Stimulated activated CD8-positive, alpha-beta memory T cell treated with anti-CD3 and anti-CD28 coated beads, Interleukin-12 subunit alpha, Interleukin-12 subunit beta, amount 100 ng/mL, for 1 hour (primary cell): ENCODE data around the gene TPT1.
"Not testable (repeated sequence)": the region's sequence is repeated elsewhere in the genome, so short reads cannot be mapped to it uniquely, and the experiment has no call there.

Experiments
- DNase-seq: peaks from one replicate; pipeline ENCODE4 v3.0.0-alpha.2; 2020; ENCODE audit warnings: low read depth

The TPT1 gene

GRCh38 chr13:45301263-45301662 lies 39.7 kb downstream of the TPT1 start:
- DNase-seq: no peak

GRCh38 chr13:45300190-45300985 lies 40.6 kb downstream of the TPT1 start:
- no peak for DNase-seq

DNA sequence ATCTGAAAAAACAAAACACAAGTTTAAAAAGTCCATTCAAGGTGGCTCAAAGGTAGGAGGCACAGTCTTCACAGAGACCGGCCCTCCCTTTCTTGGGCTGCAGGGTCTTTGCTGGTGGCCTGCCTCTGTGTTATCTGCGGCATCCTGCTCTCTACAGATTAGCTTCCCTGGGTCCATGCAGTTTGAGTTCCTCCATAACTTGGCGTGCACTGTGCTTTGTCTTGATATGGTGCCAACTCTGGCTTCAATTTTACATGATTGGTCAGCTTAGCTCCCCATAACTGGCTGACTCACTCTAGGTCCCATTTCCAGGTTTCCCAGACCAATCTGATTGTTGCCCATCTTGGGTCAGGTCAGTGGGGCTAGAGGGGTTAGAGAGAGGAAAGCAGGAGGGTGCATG lies 41.8 kb downstream of the TPT1 start:
- DNase-seq: no peak

GRCh38 chr13:45298550-45298949 lies 42.4 kb downstream of the TPT1 start:
- DNase-seq: not testable (repeated sequence)

GRCh38 chr13:45298206-45298505 lies 42.8 kb downstream of the TPT1 start:
- DNase-seq: no peak

GRCh38 chr13:45297456-45298205 lies 43.4 kb downstream of the TPT1 start:
- DNase-seq: no peak

- no peak for DNase-seq
Observed at GRCh38 chr13:45296259-45296658, 44.7 kb downstream of the TPT1 start.

GRCh38 chr13:45295536-45295935 lies 45.4 kb downstream of the TPT1 start:
- no peak for DNase-seq

DNA sequence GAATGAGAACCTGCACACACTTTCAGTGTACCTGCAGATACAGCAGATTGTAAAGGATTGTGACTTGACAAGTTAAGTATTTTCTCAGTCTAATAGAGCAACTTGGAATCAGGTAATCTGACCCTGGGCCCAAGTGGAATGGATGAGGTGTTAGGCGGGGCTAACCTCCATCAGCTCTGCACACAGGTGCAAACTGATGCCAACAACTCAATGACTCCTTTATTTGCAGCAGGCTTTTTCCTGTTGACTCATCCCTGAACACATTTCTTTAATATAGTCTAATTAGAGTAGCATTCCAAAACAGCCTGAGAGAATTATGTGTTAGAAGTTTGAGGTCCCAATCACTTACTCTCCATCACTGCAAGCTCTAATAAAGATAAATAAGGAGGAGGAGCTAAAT lies 48.8 kb downstream of the TPT1 start:
- no peak for DNase-seq

DNA sequence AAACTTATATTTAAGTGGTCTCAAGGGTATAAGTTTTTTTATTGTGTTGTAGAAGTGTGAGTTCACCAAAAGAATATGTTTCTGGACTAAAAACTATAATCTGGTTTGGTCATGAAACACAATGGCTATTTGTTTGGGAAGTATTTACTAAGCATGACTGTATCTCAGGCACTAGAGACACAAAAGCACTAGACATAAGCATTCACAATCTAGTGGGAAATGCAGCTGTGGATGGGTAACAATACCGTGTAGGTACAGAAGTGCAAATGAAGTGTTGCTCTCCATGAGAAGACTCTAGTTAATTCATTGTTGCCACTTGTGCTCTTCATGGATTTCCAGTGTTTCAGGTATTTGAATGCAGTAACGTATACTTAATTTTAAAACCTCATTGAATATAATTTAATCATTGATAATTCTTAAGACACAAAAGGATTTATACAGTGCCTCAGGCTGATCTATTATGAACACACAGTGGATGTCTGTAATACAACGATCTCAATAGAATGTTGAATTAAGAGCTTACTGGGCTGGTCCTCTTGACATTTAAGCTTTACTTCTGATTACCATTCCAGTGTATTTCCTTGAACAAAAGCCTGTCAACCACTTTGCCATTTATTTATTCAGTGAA lies 50.9 kb downstream of the TPT1 start:
- no peak for DNase-seq
